Loucy (cell line): ENCODE measurements around the gene MCHR2.

Experiments
- EZH2phosphoT487 ChIP-seq: fragments of 200-600 bp; IDR thresholded peaks from 2 replicates; pipeline ENCODE4 v1.6.1; 2018; ENCODE audit warnings: antibody characterized with exemption, mild to moderate bottlenecking, moderate library complexity, borderline replicate concordance
- TF ChIP-seq, protein P1 (sequence below): fragments of 200-600 bp; sonication (generic); conservative IDR thresholded peaks from 2 replicates; pipeline ENCODE4 v1.5.1; 2014; ENCODE audit warnings: mild to moderate bottlenecking, antibody characterized with exemption, low read length

DNA sequence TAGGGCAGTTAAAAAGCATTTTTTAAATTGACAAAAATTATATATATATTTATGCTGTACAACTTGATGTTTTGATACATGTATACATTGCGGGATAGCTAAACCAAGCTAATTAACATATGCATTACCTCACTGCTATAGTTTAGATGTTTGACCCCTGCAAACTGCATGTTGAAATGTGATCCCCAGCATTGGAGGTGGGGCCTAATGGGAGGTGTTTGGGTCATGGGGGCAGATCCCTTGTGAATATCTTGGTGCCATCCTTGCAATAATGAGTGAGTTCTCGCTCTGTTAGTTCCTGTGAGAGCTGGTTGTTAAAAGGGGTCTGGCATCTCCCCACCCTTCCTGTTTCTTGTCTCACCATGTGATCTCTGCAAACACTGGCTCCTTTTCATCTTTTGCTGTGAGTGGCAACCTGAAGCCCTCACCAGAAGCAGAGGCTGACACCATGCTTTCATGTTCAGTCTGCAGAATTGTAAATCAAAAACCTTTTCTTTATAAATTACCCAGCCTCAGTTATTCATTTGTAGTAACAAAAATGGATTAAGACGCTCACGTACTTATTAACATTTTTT is 111.8 kb downstream of the MCHR2 start:
- no peak for TF ChIP-seq EZH2phosphoT487
- TF ChIP-seq, protein P1, sequence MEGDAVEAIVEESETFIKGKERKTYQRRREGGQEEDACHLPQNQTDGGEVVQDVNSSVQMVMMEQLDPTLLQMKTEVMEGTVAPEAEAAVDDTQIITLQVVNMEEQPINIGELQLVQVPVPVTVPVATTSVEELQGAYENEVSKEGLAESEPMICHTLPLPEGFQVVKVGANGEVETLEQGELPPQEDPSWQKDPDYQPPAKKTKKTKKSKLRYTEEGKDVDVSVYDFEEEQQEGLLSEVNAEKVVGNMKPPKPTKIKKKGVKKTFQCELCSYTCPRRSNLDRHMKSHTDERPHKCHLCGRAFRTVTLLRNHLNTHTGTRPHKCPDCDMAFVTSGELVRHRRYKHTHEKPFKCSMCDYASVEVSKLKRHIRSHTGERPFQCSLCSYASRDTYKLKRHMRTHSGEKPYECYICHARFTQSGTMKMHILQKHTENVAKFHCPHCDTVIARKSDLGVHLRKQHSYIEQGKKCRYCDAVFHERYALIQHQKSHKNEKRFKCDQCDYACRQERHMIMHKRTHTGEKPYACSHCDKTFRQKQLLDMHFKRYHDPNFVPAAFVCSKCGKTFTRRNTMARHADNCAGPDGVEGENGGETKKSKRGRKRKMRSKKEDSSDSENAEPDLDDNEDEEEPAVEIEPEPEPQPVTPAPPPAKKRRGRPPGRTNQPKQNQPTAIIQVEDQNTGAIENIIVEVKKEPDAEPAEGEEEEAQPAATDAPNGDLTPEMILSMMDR = no peak
